ENCODE measurements around the gene PPIH.
"Not testable (repeated sequence)": the region's sequence is repeated elsewhere in the genome, so short reads cannot be mapped to it uniquely, and the experiment has no call there.

DNA sequence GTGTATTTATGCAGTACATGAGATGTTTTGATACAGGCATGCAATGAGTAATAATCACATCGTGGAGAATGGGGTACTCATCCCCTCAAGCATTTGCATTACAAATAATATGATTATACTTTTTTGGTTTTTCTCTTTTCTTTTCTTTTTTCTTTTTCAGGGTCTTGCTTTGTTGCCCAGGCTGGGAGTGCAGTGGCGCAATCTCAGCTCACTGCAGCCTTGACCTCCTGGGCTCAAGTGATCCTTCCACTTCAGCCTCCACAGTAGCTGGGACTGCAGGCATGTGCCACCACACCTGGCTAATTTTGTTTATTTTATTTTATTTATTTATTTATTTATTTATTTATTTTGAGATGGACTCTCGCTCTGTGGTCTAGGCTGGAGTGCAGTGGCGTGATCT lies 37.0 kb upstream of the PPIH start:
- TF ChIP-seq EZH2 (IDR thresholded peaks at IDR 0.05; ENCODE audit: insufficient read depth, poor library complexity, severe bottlenecking); EZH2phosphoT487 (IDR thresholded peaks at IDR 0.05; ENCODE audit: insufficient read depth, low read depth): not testable (repeated sequence)
